H1 (cell line): ENCODE data around the gene GRPR. TPM values are rescaled to one million over a fixed set of nuclear protein-coding genes. Genes with fewer than 3 reads are reported as not detected.
A peak's percentile ranks its signal among the peaks of the same experiment; 100 is the strongest.

ENCODE experiments used
- CTCF ChIA-PET: fragments of 300-600 bp; sonication (Branson Sonifier 250); formaldehyde crosslinking; loops from one replicate; lab custom pipeline; 2021; ENCODE audit not compliant: partially characterized antibody; lab: Charles Lee
- POLR2A ChIA-PET: fragments of 300-600 bp; sonication (Branson Sonifier 250); formaldehyde crosslinking; loops from one replicate; lab custom pipeline; 2021; ENCODE audit warnings: inconsistent platforms; ENCODE audit not compliant: partially characterized antibody; lab: Charles Lee
- DNase-seq, 2 experiments: peaks; one replicate each; pipeline versions ENCODE4 v3.0.0 to v3.0.0-alpha.2; 2010 to 2022; ENCODE audit warnings: low spot score in 2 of 2, low read depth in 1 of 2, mixed read lengths in 1 of 2
- FAIRE-seq: peaks from 2 replicates; lab custom pipeline; 2011; peaks lifted over from hg19 to GRCh38; lab: Jason Lieb, UNC
- H2AFZ ChIP-seq: 2 replicates; pipeline ENCODE4 v1.8.1; 2012; ENCODE audit warnings: low read length, inconsistent platforms
- H2AK5ac ChIP-seq: 2 replicates; pipeline ENCODE4 v1.6.1; 2013; ENCODE audit warnings: low read depth, low read length
- H2BK120ac ChIP-seq: replicated peaks from 2 replicates; pipeline ENCODE3; 2013; ENCODE audit warnings: low read depth, low read length, inconsistent platforms
- H2BK12ac ChIP-seq: 2 replicates; pipeline ENCODE4 v1.6.1; 2013; ENCODE audit warnings: low read depth, low read length
- H2BK15ac ChIP-seq: 2 replicates; pipeline ENCODE4 v1.6.1; 2013; ENCODE audit warnings: low read length
- H2BK20ac ChIP-seq: 2 replicates; pipeline ENCODE4 v1.6.1; 2013; ENCODE audit warnings: low read length
- H2BK5ac ChIP-seq: 2 replicates; pipeline ENCODE4 v1.6.1; 2013; ENCODE audit warnings: low read depth, low read length
- H3K14ac ChIP-seq: 2 replicates; pipeline ENCODE4 v1.6.1; 2013; ENCODE audit warnings: inconsistent platforms; ENCODE audit not compliant: insufficient read length
- H3K18ac ChIP-seq: 2 replicates; pipeline ENCODE4 v1.6.1; 2013; ENCODE audit warnings: low read length; ENCODE audit errors: extremely low read depth
- H3K23ac ChIP-seq: 2 replicates; pipeline ENCODE4 v1.6.1; 2013; ENCODE audit warnings: inconsistent platforms; ENCODE audit not compliant: insufficient read length
- H3K23me2 ChIP-seq: 2 replicates; pipeline ENCODE4 v1.6.1; 2013; ENCODE audit warnings: low read depth, low read length
- H3K27ac ChIP-seq: 2 replicates; pipeline ENCODE4 v1.6.1; 2011; ENCODE audit warnings: low read depth, low read length, inconsistent platforms
- H3K27me3 ChIP-seq, 4 experiments: replicated peaks in 1 of 4; 1 replicate in 1 of 4; 2 replicates in 3 of 4; pipeline versions ENCODE4 v1.6.1 to v1.8.1; 2011 to 2013; ENCODE audit warnings: low read length in 3 of 4, mild to moderate bottlenecking in 3 of 4, inconsistent platforms in 2 of 4, mixed read lengths in 2 of 4, moderate library complexity in 1 of 4; ENCODE audit not compliant: control insufficient read depth in 3 of 4, insufficient read depth in 3 of 4; ENCODE audit errors: extremely low read depth in 1 of 4
- H3K36me3 ChIP-seq, 4 experiments: 2 replicates each; pipeline versions ENCODE4 v1.6.1 to v1.8.1; 2011 to 2013; ENCODE audit warnings: mild to moderate bottlenecking in 4 of 4, low read length in 3 of 4, moderate library complexity in 2 of 4, control low read depth in 1 of 4, inconsistent platforms in 1 of 4; ENCODE audit not compliant: insufficient read depth in 4 of 4, control insufficient read depth in 2 of 4
- H3K4ac ChIP-seq: replicated peaks from 2 replicates; pipeline ENCODE3; 2013; ENCODE audit warnings: low read length, low read depth, mixed read lengths, inconsistent platforms; ENCODE audit not compliant: insufficient read length
- H3K4me1 ChIP-seq, 4 experiments: replicated peaks in 1 of 4; 1 replicate in 1 of 4; 2 replicates in 3 of 4; pipeline versions ENCODE4 v1.6.1 to v1.8.1; 2011 to 2013; ENCODE audit warnings: low read length in 3 of 4, inconsistent platforms in 2 of 4, mixed read lengths in 1 of 4; ENCODE audit not compliant: insufficient read depth in 4 of 4, control insufficient read depth in 3 of 4
- H3K4me2 ChIP-seq, 2 experiments: 2 replicates each; pipeline versions ENCODE4 v1.6.1 to v1.8.1; 2011 to 2013; ENCODE audit warnings: low read depth in 2 of 2, low read length in 2 of 2, control low read depth in 1 of 2, inconsistent platforms in 1 of 2, mild to moderate bottlenecking in 1 of 2; ENCODE audit not compliant: insufficient read depth in 1 of 2
- H3K4me3 ChIP-seq, 4 experiments: fragments of 200-600, 300-600 bp in 1 of 4; sonication (generic), shearing (Covaris generic), sonication (Bioruptor Twin) in 1 of 4; 2 replicates each; pipeline versions ENCODE4 v1.5.1 to v1.8.1; 2011 to 2016; ENCODE audit warnings: low read length in 4 of 4, low read depth in 3 of 4, control low read depth in 2 of 4, inconsistent platforms in 2 of 4, mild to moderate bottlenecking in 2 of 4, mixed read lengths in 1 of 4, moderate library complexity in 1 of 4; ENCODE audit not compliant: insufficient read depth in 2 of 4; ENCODE audit errors: extremely low read depth in 1 of 4
- H3K56ac ChIP-seq: replicated peaks from 2 replicates; pipeline ENCODE3; 2013; ENCODE audit warnings: low read depth, mild to moderate bottlenecking, mixed read lengths, low read length, inconsistent platforms; ENCODE audit not compliant: insufficient read length
- H3K79me1 ChIP-seq: 2 replicates; pipeline ENCODE4 v1.6.1; 2013; ENCODE audit warnings: low read depth, low read length, control low read depth
- H3K79me2 ChIP-seq, 2 experiments: 2 replicates each; pipeline versions ENCODE4 v1.6.1 to v1.8.1; 2012 to 2013; ENCODE audit warnings: low read length in 2 of 2, mild to moderate bottlenecking in 2 of 2, inconsistent platforms in 1 of 2; ENCODE audit not compliant: insufficient read depth in 2 of 2, control insufficient read depth in 1 of 2
- H3K9ac ChIP-seq, 4 experiments: replicated peaks in 1 of 4; 1 replicate in 1 of 4; 2 replicates in 3 of 4; pipeline versions ENCODE4 v1.6.1 to v1.8.1; 2011 to 2013; ENCODE audit warnings: low read depth in 3 of 4, low read length in 3 of 4, control low read depth in 2 of 4, mild to moderate bottlenecking in 2 of 4, moderate library complexity in 2 of 4, inconsistent platforms in 1 of 4; ENCODE audit errors: extremely low read depth in 1 of 4
- H3K9me3 ChIP-seq, 2 experiments: 2 replicates each; pipeline versions ENCODE4 v1.6.1 to v1.8.1; 2012 to 2013; ENCODE audit warnings: mild to moderate bottlenecking in 2 of 2, moderate library complexity in 2 of 2, control low read depth in 1 of 2, inconsistent platforms in 1 of 2, low read depth in 1 of 2, low read length in 1 of 2, mixed read lengths in 1 of 2; ENCODE audit not compliant: insufficient read depth in 2 of 2
- H4K20me1 ChIP-seq, 2 experiments: replicated peaks in 1 of 2; 2 replicates each; pipeline versions ENCODE3 to v1.8.1; 2011 to 2013; ENCODE audit warnings: inconsistent platforms in 2 of 2, low read length in 2 of 2, mild to moderate bottlenecking in 1 of 2; ENCODE audit not compliant: insufficient read depth in 2 of 2, control insufficient read depth in 1 of 2
- H4K5ac ChIP-seq: 2 replicates; pipeline ENCODE4 v1.6.1; 2013; ENCODE audit warnings: low read length, low read depth, mixed read lengths, inconsistent platforms; ENCODE audit not compliant: insufficient read length
- H4K8ac ChIP-seq: 2 replicates; pipeline ENCODE4 v1.8.0; 2013; ENCODE audit warnings: mild to moderate bottlenecking, moderate library complexity, low read length, inconsistent platforms; ENCODE audit not compliant: insufficient read depth; ENCODE audit errors: extremely low read depth
- H4K91ac ChIP-seq: replicated peaks from 2 replicates; pipeline ENCODE3; 2013; ENCODE audit warnings: low read length, mixed read lengths, inconsistent platforms; ENCODE audit not compliant: insufficient read length
- CHD1 ChIP-seq: IDR thresholded peaks from 2 replicates; pipeline ENCODE4 v1.6.1; 2012; ENCODE audit warnings: low read depth, low read length, improper control_type of control experiment
- GTF2F1 ChIP-seq: IDR thresholded peaks from 2 replicates; pipeline ENCODE4 v1.6.1; 2012; ENCODE audit warnings: low read depth, low read length, improper control_type of control experiment, borderline replicate concordance
- JUN ChIP-seq: IDR thresholded peaks from 2 replicates; pipeline ENCODE4 v1.6.1; 2011; ENCODE audit warnings: low read depth, mild to moderate bottlenecking, improper control_type of control experiment, low read length
- JUND ChIP-seq: IDR thresholded peaks from 2 replicates; pipeline ENCODE4 v1.6.1; 2011; ENCODE audit warnings: mild to moderate bottlenecking, improper control_type of control experiment, low read length
- KDM4A ChIP-seq: IDR thresholded peaks from one replicate; pipeline ENCODE4 v1.7.1; 2012; ENCODE audit warnings: low read depth, mild to moderate bottlenecking, moderate library complexity, low read length, inconsistent platforms; ENCODE audit not compliant: severe bottlenecking
- MAFK ChIP-seq: IDR thresholded peaks from 2 replicates; pipeline ENCODE4 v1.6.1; 2012; ENCODE audit warnings: low read depth, mild to moderate bottlenecking, improper control_type of control experiment, low read length
- NANOG ChIP-seq: IDR thresholded peaks from 2 replicates; pipeline ENCODE4 v1.6.1; 2011; ENCODE audit warnings: low read length, low read depth, mild to moderate bottlenecking, inconsistent platforms; ENCODE audit not compliant: insufficient read depth, poor library complexity, severe bottlenecking
- NRF1 ChIP-seq: IDR thresholded peaks from 2 replicates; pipeline ENCODE4 v1.6.1; 2011; ENCODE audit warnings: mild to moderate bottlenecking, low read depth, low read length, improper control_type of control experiment
- SAP30 ChIP-seq: fragments of 300-600 bp; sonication (generic); IDR thresholded peaks from 2 replicates; pipeline ENCODE4 v1.7.1; 2012; ENCODE audit warnings: low read length, moderate library complexity, mild to moderate bottlenecking, inconsistent platforms; ENCODE audit not compliant: insufficient read depth, insufficient replicate concordance
- SIRT6 ChIP-seq: IDR thresholded peaks from one replicate; pipeline ENCODE4 v1.7.1; 2012; ENCODE audit warnings: low read length, inconsistent platforms
- SUZ12 ChIP-seq: fragments of 200-600 bp; sonication (generic); IDR thresholded peaks from 2 replicates; pipeline ENCODE4 v1.6.1; 2012; ENCODE audit warnings: mild to moderate bottlenecking, inconsistent platforms, low read length, moderate library complexity, mixed read lengths
- TAF7 ChIP-seq: optimal IDR thresholded peaks from 2 replicates; pipeline ENCODE3; 2011; ENCODE audit warnings: low read depth, mild to moderate bottlenecking, inconsistent platforms, low read length, moderate library complexity, borderline replicate concordance
- TBP ChIP-seq: IDR thresholded peaks from 2 replicates; pipeline ENCODE4 v1.6.1; 2011; ENCODE audit warnings: low read depth, low read length, improper control_type of control experiment
- TCF12 ChIP-seq: IDR thresholded peaks from 2 replicates; pipeline ENCODE4 v1.6.1; 2011; ENCODE audit warnings: low read depth, mild to moderate bottlenecking, low read length
- WGBS, 2 experiments: shearing (Covaris generic) in 1 of 2; methylation state at CpG; one replicate each; pipeline versions ENCODE4 v1.1.6 to v1.1.7; 2013 to 2015; ENCODE audit warnings: low lambda C conversion rate in 2 of 2, mixed read lengths in 2 of 2, inconsistent platforms in 1 of 2, low coverage in 1 of 2, missing lambda C conversion rate in 1 of 2; ENCODE audit not compliant: insufficient replicate concordance in 2 of 2, insufficient coverage in 1 of 2, insufficient read length in 1 of 2; ENCODE audit errors: extremely low coverage in 1 of 2, missing lambda C conversion rate in 1 of 2; 5-methylcytosine and 5-hydroxymethylcytosine counted together
- polyA plus RNA-seq, 7 experiments: library from polyadenylated mRNA; depleted of rRNA in 3 of 7; stranded (reverse) in 5 of 7; unstranded in 2 of 7; fragments of >200 nt in 5 of 7; fragments of 200-250 nt in 2 of 7; gene quantifications; 1 replicate in 5 of 7; 2 replicates in 1 of 7; 4 replicates in 1 of 7; pipeline versions ENCODE4 v1.2.1 to v1.2.3, GENCODE V29; 2011 to 2013; ENCODE audit warnings: missing spikeins in 2 of 7, mixed read lengths in 2 of 7
- total RNA-seq: library from RNA; stranded (reverse); fragmentation: NEBNext Ultra II Directional; extraction: Animal tissue kit (Norgen Biotek cat#: 25700); gene quantifications from 2 replicates; pipeline ENCODE4 v1.2.1, GENCODE V29; 2021

The GRPR gene
- total and polyA plus RNA-seq, 2 of the 8 experiments (the other 6 are each of a cell fraction or from before 2014, with no cell fraction given), result 18.6 to 78.4 TPM

DNA sequence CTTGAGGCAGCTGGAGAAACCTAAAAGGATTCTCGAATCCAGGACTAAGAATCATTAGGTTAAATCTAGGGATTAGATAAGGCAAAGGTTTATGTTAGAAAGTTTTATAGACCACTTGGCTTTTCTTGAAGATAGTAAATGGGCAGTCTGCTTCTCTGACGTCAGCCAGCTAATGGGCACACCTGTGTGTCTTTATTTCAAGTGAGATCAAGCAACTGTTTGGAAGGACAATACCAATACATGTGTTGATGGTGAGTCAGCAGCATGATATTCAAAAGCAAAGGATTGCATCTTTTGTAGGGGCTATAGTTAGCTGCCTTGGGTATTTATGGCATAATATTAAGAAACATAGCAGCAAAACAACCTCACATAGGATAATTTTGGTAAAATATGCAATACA lies 46.5 kb upstream of the GRPR start:
- Histone ChIP-seq H3K14ac (no peak overlapping the region), H3K56ac (no peak overlapping the region), H3K4me3 (no peak overlapping the region), H2AK5ac (no peak overlapping the region), H3K79me1 (no peaks in the 10 kb centered on the region), H4K5ac (no peak overlapping the region), H3K27ac (no peak overlapping the region), H2BK120ac (no peak overlapping the region), H2BK5ac (no peak overlapping the region), H2BK20ac (no peak overlapping the region), H3K9me3 (no peaks in the 10 kb centered on the region), H3K4me2 (no peak overlapping the region), H3K79me2 (no peaks in the 10 kb centered on the region), H4K8ac (no peak overlapping the region), H4K20me1 (no peaks in the 10 kb centered on the region), H2AFZ (peak overlapping the region; percentile 62; the same call in 1 of the 2 replicates), H3K23me2 (no peaks in the 10 kb centered on the region), H3K36me3 (no peaks in the 10 kb centered on the region), H3K4me1 (peaks cover 0 to 3% (median 0%) of the 10 kb centered on the region in 4 experiments; a peak in 1 of 7 replicates), H3K27me3 (no peaks in the 10 kb centered on the region), H3K18ac (no peak overlapping the region), H4K91ac (no peak overlapping the region), H3K4ac (no peak overlapping the region), H2BK15ac (no peak overlapping the region), H2BK12ac (no peak overlapping the region), H3K9ac (no peak overlapping the region), H3K23ac (no peak overlapping the region)
- TF ChIP-seq TAF7 (no peak), TCF12 (no peak), NANOG (no peak), JUND (no peak), TBP (no peak), GTF2F1 (no peak), SAP30 (no peak), SIRT6 (no peak), MAFK (no peak), NRF1 (no peak), JUN (no peak), CHD1 (no peak), KDM4A (no peak), SUZ12 (no peak)
- 47% methylated on average over 2 of the region's 2 CpGs; no CpG with 5 or more reads in 1 of the 2 experiments for WGBS, 2 experiments
- peak; percentile 52 for FAIRE-seq
- POLR2A ChIA-PET, result no interaction called here
- no peak for DNase-seq
- CTCF ChIA-PET, result no interaction called here
